ENCODE measurements around the gene BCL11B. TPM values are rescaled to one million over a fixed set of nuclear protein-coding genes. Genes with fewer than 3 reads are reported as not detected.

Gene BCL11B
- polyA plus RNA-seq, 1 experiment: not detected

DNA sequence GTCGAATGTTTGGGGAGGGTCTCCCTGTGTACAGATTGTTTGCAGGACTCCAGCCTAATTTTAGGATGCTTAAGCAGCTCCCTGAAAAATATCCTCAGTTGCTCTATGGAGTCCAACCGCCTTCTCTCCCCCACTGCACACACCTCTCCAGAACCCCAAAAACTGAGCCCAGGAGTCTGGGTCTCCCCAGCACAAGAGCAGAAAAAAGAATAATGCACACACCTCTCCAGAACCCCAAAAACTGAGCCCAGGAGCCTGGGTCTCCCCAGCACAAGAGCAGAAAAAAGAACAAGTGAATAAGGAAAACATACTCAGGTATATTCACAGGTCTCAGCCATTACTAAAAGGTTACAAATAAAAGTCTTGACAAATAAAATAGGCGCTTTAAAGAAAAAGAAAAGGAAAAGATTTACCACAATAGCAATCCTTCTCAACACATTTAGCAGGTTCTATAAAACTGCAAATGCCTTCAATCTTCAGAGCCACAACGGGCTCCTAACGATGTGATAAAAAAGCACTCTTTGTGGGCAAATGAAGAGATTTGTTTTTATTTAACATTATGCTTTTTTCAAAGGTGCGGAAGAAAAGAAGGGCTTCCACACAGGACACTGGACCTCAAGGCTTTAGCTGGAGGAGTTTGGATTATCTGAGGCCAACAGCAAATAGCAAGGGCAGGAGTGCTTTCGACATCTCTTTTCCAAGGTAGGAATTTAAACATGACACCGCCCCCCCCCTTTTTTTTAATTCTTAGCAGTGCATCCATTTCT, 8.2 kb downstream of the BCL11B start:
- POLR2A ChIA-PET: no interaction called here
- Histone ChIP-seq H3K27me3 (ENCODE audit: control insufficient read depth, insufficient read depth, low read length) (peaks cover 5% of the 10 kb centered on the region), H3K4me3 (ENCODE audit: low read depth, low read length) (no peak overlapping the region), H3K36me3 (ENCODE audit: control insufficient read depth, insufficient read depth, low read length) (no peaks in the 10 kb centered on the region)
- TF ChIP-seq, protein P1, sequence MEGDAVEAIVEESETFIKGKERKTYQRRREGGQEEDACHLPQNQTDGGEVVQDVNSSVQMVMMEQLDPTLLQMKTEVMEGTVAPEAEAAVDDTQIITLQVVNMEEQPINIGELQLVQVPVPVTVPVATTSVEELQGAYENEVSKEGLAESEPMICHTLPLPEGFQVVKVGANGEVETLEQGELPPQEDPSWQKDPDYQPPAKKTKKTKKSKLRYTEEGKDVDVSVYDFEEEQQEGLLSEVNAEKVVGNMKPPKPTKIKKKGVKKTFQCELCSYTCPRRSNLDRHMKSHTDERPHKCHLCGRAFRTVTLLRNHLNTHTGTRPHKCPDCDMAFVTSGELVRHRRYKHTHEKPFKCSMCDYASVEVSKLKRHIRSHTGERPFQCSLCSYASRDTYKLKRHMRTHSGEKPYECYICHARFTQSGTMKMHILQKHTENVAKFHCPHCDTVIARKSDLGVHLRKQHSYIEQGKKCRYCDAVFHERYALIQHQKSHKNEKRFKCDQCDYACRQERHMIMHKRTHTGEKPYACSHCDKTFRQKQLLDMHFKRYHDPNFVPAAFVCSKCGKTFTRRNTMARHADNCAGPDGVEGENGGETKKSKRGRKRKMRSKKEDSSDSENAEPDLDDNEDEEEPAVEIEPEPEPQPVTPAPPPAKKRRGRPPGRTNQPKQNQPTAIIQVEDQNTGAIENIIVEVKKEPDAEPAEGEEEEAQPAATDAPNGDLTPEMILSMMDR (IDR thresholded peaks at IDR 0.05; ENCODE audit: insufficient read depth, low read depth, low read length): no peak
- CTCF ChIA-PET: no interaction called here
- DNase-seq (ENCODE audit: low read depth): no peak

DNA sequence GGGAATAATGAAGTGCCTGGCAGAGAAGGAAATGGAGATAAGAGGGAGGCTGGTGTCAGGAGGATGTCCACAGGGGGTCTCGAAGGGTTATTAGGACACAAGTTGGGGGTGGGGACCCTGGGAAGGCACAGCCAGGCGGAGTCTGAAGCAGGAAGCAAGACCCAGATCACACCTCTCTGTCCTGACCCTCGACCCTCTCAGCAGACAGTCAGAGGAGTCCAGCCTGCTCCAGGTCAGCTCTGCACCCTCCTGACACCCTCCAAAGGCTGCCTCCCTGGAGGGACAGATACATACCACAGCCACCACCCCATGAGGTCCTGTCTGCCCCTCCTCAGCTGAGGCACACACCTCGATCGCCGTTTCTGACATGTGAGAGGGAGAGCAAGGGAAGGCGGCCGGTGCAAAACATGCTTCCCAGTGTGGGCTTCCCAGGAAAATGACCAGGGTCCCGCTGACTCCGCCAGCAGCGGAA, 9.0 kb downstream of the BCL11B start:
- POLR2A ChIA-PET: no interaction called here
- Histone ChIP-seq H3K4me3 (ENCODE audit: low read depth, low read length) (no peak overlapping the region), H3K36me3 (ENCODE audit: control insufficient read depth, insufficient read depth, low read length) (no peaks in the 10 kb centered on the region), H3K27me3 (ENCODE audit: control insufficient read depth, insufficient read depth, low read length) (no peaks in the 10 kb centered on the region)
- TF ChIP-seq, protein P1 (IDR thresholded peaks at IDR 0.05; ENCODE audit: insufficient read depth, low read depth, low read length): no peak
- DNase-seq (ENCODE audit: low read depth): no peak
- CTCF ChIA-PET: no interaction called here

DNA sequence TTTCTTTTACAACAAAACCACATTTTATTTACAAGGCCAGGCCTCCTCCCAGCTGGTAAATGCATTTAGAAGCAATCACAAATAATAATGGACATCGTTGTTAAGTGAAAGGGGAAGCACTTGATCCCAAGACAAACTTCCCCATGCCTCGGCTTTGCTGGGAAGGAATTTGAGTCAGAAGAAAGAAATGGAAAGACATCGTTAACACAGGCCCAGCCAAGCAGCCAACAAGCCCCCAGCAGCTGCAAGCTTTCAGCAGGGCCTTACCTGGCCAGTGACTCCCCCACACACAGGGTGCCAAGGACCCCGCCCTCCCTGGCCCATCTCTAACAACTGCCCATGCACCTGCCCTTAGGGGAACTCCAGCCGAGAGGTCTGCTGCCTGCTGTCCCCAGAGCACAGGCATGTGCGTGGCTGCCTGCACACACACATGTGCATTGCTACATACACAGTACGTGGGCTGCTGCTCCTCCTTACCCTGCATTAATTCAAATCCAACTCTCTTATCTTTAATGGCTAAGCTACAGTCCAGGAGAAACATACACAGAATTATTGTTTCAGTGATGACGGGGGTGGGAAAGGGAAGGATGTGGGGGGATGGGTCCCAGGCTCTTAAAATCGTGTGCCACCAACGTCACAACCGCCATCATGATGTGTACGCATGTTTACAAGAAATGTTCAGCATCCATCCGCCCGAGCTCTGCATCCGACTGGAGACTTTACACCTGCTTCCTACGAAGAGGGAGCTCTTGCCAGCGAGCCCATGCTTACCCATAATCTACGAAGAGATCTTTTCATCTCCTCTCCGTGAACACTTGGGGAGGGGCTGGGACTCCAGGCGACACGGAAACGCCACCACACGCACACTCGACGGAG, 9.8 kb downstream of the BCL11B start:
- H3K36me3 ChIP-seq (ENCODE audit: control insufficient read depth, insufficient read depth, low read length): no peaks in the 10 kb centered on the region
- ChIA-PET CTCF (no interaction called here), POLR2A (no interaction called here)
- H3K4me3 ChIP-seq (ENCODE audit: low read depth, low read length): no peak overlapping the region
- TF ChIP-seq, protein P1 (IDR thresholded peaks at IDR 0.05; ENCODE audit: insufficient read depth, low read depth, low read length): no peak
- H3K27me3 ChIP-seq (ENCODE audit: control insufficient read depth, insufficient read depth, low read length): no peaks in the 10 kb centered on the region
- no peak for DNase-seq (ENCODE audit: low read depth)

DNA sequence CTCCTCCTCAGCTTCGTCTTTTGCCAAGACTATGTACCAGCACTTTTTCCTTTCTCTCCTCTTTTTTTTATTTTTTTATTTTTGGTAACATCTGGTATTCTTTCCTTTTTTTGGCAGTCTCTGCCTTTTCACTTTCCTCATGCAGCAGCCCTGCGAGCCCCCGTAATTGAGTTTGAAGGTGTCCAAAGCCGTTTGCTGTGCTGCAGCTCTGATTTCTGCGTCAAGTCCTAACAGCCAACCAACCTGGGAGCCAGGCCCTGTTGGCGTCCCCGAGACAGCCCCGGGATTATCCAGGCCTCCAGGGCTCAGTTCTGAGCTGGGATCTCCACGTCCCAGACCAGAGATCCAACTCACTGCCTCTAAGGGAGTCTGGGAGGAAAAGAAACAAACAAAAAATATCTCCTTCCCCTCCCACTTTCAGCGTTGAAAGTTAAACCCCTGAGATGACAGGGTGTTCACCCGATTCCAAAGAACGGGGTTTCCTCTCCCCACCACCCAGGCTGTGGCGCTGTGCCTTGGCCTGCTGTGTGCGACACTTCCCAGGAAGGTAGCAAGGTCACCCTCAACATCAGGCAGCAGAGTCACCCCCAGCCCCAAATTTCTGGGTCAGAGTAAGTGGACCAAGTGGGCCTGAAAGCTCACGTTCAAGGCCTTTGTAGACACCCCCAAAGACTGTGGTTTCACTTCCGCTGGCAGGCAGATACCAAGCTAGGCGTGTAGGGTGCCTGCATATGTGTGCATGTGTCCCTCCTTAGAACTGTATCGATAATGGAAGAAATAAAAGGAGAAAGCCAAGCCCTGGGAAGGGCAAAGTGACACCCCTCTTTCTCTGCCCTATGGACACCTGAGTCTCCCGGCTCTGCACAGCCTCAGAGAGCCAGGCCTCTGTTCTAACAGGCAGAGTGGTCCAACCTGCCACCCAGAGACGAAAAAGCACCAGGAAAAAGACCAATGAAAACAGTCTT, 11.1 kb downstream of the BCL11B start:
- POLR2A ChIA-PET: no interaction called here
- CTCF ChIA-PET: no interaction called here
- TF ChIP-seq, protein P1 (IDR thresholded peaks at IDR 0.05; ENCODE audit: insufficient read depth, low read depth, low read length): no peak
- Histone ChIP-seq H3K27me3 (ENCODE audit: control insufficient read depth, insufficient read depth, low read length) (no peaks in the 10 kb centered on the region), H3K36me3 (ENCODE audit: control insufficient read depth, insufficient read depth, low read length) (no peaks in the 10 kb centered on the region), H3K4me3 (ENCODE audit: low read depth, low read length) (no peak overlapping the region)
- no peak for DNase-seq (ENCODE audit: low read depth)

All from BJ (cell line).